GM19035 (cell line): ENCODE results near the gene B3GALT6.

Experiments used
- ATAC-seq: cut with Tn5 transposase; IDR thresholded peaks from one replicate; pipeline ENCODE4 v1.9.1; 2021; ENCODE audit not compliant: unreplicated experiment

The B3GALT6 gene

GRCh38 chr1:1230656-1231399 lies 1.2 kb upstream of the B3GALT6 start:
- no peak for ATAC-seq

GRCh38 chr1:1231400-1232207 lies 433 bp upstream of the B3GALT6 start, which contains the start of gene SDF4:
TSS of gene SDF4 (minus strand) at chr1:1232001. CDS start at chr1:1228772, 3,229 bp downstream.
- peak; percentile 88 for ATAC-seq

GRCh38 chr1:1232796-1233566 lies 944 bp downstream of the B3GALT6 start:
- no peak for ATAC-seq

- no peak for ATAC-seq
These were observed 1.5 kb downstream of the B3GALT6 start for GRCh38 chr1:1233567-1233892.

GRCh38 chr1:1234180-1234808 lies 2.3 kb downstream of the B3GALT6 start:
- no peak for ATAC-seq

GRCh38 chr1:1235016-1235744 lies 3.1 kb downstream of the B3GALT6 start:
- no peak for ATAC-seq

GRCh38 chr1:1236176-1236763 lies 4.2 kb downstream of the B3GALT6 start:
- no peak for ATAC-seq

GRCh38 chr1:1236945-1237873 lies 5.2 kb downstream of the B3GALT6 start:
- ATAC-seq = no peak

GRCh38 chr1:1237874-1238701 lies 6.1 kb downstream of the B3GALT6 start:
- ATAC-seq = no peak

- no peak for ATAC-seq
These were observed 6.7 kb downstream of the B3GALT6 start for GRCh38 chr1:1238702-1239178.

GRCh38 chr1:1239227-1239613 lies 7.2 kb downstream of the B3GALT6 start:
- no peak for ATAC-seq

- no peak for ATAC-seq
These were observed 7.7 kb downstream of the B3GALT6 start for GRCh38 chr1:1239614-1240347.

GRCh38 chr1:1240348-1240732 lies 8.3 kb downstream of the B3GALT6 start:
- no peak for ATAC-seq

- ATAC-seq = no peak
These were observed 9.0 kb downstream of the B3GALT6 start for GRCh38 chr1:1240822-1241587.

- ATAC-seq = no peak
These were observed 9.7 kb downstream of the B3GALT6 start for GRCh38 chr1:1241588-1242219.
